ENCODE measurements around the gene CFAP99.

Gene CFAP99

GRCh38 chr4:2478229-2478628 lies 59.5 kb downstream of the CFAP99 start:
- DNase-seq: no peak

- no peak for DNase-seq
These were observed 61.9 kb downstream of the CFAP99 start for GRCh38 chr4:2480649-2481048.

GRCh38 chr4:2482192-2482591 lies 63.4 kb downstream of the CFAP99 start:
- DNase-seq: no peak

DNA sequence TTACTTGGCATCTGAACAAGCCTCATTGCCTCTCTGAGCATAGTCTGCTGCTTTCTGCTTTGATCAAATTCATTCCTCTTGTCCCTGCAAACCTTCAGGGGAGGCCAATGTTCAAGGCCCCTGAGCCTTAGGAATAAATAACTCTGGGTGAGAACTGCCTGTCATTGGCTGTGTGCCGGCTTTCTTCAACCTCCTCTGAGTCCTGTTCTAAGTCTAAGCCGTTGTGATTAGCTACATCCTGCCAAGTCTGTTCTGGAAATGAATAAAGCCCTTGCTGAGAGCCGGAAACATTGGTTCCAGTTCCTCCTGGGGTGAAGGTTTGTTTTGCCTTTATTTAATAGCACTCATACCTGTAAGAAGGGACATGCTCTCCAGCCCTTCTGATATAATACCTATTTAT lies 63.9 kb downstream of the CFAP99 start:
- no peak for DNase-seq

GRCh38 chr4:2483237-2483636 lies 64.5 kb downstream of the CFAP99 start:
- DNase-seq: no peak

- DNase-seq: no peak
These were observed 65.4 kb downstream of the CFAP99 start for GRCh38 chr4:2484185-2484584.

- no peak for DNase-seq
These were observed 66.2 kb downstream of the CFAP99 start for GRCh38 chr4:2484993-2485392.

DNA sequence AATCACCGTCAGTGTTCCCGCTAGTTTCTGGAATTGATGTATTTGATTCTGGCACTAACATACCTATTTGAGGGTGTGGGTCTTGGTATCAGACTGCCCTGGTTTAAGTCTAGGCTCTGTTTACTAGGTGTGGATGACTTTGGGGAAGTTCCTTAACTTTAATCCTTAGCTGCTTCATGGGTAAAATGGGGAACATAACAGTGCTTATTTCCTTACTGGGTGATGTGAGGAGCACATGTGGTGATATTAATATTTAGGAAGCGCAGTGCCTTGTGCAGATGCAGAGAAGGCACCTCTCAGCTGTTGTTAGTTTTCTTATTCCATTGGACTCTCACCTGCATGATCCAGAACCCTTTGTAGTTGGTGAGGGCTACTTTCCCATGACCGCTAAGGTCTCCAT lies 67.2 kb downstream of the CFAP99 start:
- DNase-seq: no peak

DNA sequence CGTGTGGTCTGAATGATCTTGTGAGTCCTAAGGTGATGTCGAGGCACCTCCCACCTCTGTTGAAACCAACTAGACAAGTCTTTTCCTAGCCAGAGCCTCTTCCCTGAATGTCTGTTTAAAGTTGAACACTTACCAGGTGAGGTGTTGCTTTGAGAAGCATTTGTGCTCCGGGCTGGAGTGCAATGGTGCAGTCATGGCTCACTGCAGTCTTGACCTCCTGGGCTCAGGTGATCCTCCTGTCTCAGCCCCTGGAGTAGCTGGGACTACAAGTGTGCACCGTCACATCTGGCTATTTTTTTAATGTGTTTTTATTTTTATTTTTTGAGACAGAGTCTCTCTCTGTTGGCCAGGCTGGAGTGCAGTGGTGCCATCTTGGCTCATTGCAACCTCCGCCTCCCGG lies 68.2 kb downstream of the CFAP99 start:
- no peak for DNase-seq

GRCh38 chr4:2487632-2488031 lies 68.9 kb downstream of the CFAP99 start:
- DNase-seq: no peak

- DNase-seq: no peak
These were observed 70.5 kb downstream of the CFAP99 start for GRCh38 chr4:2489081-2489805.

GRCh38 chr4:2489841-2490552 lies 71.2 kb downstream of the CFAP99 start:
- no peak for DNase-seq

- DNase-seq: no peak
These were observed 74.2 kb downstream of the CFAP99 start for GRCh38 chr4:2492970-2493369.

DNA sequence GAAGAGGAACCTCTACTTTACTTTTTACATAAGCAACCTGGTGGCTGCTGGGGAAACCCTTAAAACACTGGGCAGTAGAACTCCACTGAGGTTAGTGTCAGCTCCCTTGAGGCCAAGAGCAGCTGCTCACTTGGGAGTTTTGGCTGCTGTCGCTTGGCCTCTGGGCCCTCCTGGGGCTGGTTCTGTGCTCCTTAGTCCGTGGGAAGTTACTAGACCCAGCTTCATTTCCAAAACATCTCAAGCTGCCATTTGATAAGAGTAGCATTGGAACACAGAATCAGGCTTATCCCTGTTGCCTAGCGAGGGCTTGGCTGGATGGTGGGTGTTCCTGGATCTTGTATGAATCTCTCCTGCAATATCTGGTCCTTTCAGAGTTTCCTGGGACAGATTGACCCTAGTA lies 76.2 kb downstream of the CFAP99 start:
- no peak for DNase-seq

- DNase-seq: no peak
These were observed 78.6 kb downstream of the CFAP99 start for GRCh38 chr4:2497324-2497723.

DNA sequence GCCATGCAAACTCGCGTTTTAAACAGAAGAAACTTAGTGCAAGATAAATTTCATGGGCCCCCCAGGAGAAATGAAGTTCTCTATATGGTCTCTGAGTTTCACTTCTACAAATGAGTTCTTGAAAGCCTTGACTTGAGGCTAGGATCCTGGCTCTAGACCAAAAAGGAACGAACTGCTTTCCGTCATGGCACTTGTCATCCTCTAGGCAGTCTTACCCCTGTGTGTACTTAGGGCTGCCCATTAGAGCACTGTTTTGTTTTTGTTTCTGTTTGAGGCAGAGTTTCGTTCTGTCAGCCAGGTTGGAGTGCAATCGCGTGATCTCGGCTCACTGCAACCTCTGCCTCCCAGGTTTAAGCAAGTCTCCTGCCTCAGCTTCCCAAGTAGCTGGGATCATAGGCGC lies 79.2 kb downstream of the CFAP99 start:
- no peak for DNase-seq

DNA sequence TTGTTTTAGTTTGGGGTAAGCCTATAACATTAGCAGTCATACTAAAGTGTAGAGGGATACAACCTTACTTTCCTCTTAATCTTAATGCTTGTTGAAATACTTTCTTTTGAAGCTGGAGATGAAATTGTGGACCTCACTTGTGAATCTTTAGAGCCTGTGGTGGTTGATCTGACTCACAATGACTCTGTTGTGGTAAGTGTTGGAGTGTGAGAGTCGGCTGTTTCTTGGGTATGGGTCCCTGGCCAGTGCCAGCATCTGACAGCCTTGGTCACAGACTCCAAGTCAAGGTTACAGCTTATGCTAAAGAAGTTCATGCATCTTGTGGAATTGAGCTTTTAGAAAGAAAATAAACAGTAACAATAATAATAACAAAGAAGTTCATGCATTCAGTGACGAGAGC lies 81.8 kb downstream of the CFAP99 start:
- no peak for DNase-seq

- no peak for DNase-seq
These were observed 82.4 kb downstream of the CFAP99 start for GRCh38 chr4:2501034-2501594.

DNA sequence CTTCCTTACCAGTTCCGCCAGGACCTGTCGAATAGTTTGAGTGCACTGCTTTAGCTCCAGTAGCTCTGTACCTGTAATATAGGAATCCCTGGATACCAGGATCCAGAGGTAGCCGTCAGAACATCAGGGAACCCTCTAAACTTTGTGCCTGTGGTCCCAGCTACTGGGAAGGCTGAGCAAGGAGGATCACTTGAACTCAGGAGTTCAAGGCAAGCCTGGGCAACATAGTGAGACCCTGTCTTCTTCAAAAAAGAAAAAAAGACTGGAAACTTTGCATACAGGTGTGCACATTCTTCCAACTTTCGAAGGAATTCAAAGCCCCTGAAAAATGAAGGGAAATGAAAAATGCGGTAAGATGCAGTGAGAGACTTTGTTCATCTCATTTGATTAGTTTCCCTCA lies 85.1 kb downstream of the CFAP99 start:
- DNase-seq: no peak

- no peak for DNase-seq
These were observed 88.5 kb downstream of the CFAP99 start for GRCh38 chr4:2507259-2507658.

DNA sequence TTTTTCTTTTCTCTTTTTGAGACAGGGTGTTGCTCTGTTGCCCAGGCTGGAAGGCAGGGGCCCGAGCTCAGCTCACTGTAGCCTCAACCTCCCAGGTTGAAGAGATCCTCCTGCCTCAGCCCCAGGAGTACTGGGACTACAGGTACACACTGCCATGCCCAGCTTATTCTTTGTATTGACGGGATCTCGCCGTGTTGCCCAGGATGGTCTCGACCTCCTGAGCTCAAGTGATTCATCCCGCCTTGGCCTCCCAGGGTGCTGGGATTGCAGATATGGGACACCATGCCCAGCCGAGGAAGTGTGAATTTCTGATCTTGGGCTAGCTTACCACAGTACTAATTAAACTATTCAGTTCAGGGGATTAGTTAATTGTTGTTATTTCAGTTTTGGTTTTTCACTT lies 89.1 kb downstream of the CFAP99 start:
- no peak for DNase-seq

DNA sequence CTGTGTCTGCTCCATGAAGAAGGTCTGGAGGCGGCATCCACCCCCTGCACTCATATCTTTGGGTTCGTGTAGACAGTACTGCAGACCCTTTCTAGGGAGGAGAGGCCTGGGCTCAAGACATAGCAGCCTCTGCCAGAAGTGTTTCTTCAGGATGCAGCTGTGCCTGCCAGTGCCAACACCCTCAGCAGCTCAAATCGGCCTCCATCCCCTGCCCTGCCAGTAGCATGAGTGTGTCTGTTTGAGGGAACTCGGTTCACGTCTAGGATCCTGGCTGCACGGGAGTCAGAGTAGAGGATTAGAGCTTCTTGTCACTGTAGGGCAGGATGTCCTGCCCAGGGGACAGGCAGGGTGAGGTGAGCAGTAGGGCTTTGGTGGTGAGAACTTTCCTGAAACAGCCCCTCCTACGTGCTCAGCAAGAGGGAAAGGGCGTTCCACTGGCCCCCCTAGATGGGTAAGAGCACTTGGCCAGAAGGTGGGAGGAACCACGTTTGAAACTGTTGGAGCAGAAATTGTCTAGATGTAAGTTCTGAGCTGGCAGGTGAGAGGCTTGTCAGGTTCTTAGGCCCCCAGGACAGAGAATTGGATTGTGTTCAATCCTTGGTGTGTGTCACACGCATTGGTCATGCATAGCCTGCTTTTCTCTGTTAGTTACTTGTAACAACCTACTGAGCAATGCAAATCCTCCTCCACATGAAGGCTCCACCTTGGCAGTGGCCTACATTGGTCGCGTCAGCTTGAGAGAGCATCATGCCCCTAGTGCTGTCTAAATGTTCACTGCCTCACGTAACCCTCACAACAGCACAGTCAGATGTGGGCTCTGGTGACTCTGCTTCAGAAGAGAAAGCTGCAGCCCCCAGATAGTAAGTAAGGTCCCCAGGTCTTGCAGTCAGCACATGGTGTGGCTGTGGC lies 91.8 kb downstream of the CFAP99 start:
- no peak for DNase-seq

GRCh38 chr4:2511645-2512131 lies 92.9 kb downstream of the CFAP99 start:
- no peak for DNase-seq
